ENCODE measurements around the gene P2RX3. TPM values are rescaled to one million over a fixed set of nuclear protein-coding genes. Genes with fewer than 3 reads are reported as not detected.

Gene P2RX3
- total RNA-seq, 1 donor from 2014 or later: 1.6 TPM

GRCh38 chr11:57363131-57364080 is 25.3 kb downstream of the P2RX3 start:
- Histone ChIP-seq H3K4me3 (ENCODE audit: low read length in 3 of 3) (no peak overlapping the region), H3K27ac (ENCODE audit: low read depth, low read length) (no peak overlapping the region), H3K9me3 (ENCODE audit: control insufficient read depth in 3 of 3, low read length in 3 of 3) (no peaks in the 10 kb centered on the region), H3K36me3 (ENCODE audit: control insufficient read depth in 3 of 3, insufficient read depth in 3 of 3, low read length in 3 of 3) (no peaks in the 10 kb centered on the region), H3K9ac (ENCODE audit: low read depth in 1 of 3, low read length in 3 of 3) (no peak overlapping the region), H3K27me3 (ENCODE audit: control insufficient read depth in 3 of 3, insufficient read depth in 3 of 3, low read length in 3 of 3) (peaks cover 0 to 3% (median 0%) of the 10 kb centered on the region in 3 donors), H3K4me1 (ENCODE audit: control insufficient read depth in 3 of 3, insufficient read depth in 3 of 3, low read length in 3 of 3) (peaks cover 13 to 21% (median 17%) of the 10 kb centered on the region in 3 donors)

- H3K9me3 ChIP-seq (ENCODE audit: control insufficient read depth in 3 of 3, low read length in 3 of 3): no peaks in the 10 kb centered on the region
- H3K27me3 ChIP-seq (ENCODE audit: control insufficient read depth in 3 of 3, insufficient read depth in 3 of 3, low read length in 3 of 3): peaks cover 0 to 3% (median 0%) of the 10 kb centered on the region in 3 donors
- H3K27ac ChIP-seq (ENCODE audit: low read depth, low read length): no peak overlapping the region
- peaks cover 3 to 4% (median 3%) of the 10 kb centered on the region in 3 donors for H3K4me1 ChIP-seq (ENCODE audit: control insufficient read depth in 3 of 3, insufficient read depth in 3 of 3, low read length in 3 of 3)
- H3K4me3 ChIP-seq (ENCODE audit: low read length in 3 of 3): no peak overlapping the region
- no peak overlapping the region for H3K9ac ChIP-seq (ENCODE audit: low read depth in 1 of 3, low read length in 3 of 3)
- no peaks in the 10 kb centered on the region for H3K36me3 ChIP-seq (ENCODE audit: control insufficient read depth in 3 of 3, insufficient read depth in 3 of 3, low read length in 3 of 3)
These were observed 26.9 kb downstream of the P2RX3 start for GRCh38 chr11:57364851-57365660.

- H3K27me3 ChIP-seq (ENCODE audit: control insufficient read depth in 3 of 3, insufficient read depth in 3 of 3, low read length in 3 of 3): peaks cover 0 to 3% (median 0%) of the 10 kb centered on the region in 3 donors
- H3K9ac ChIP-seq (ENCODE audit: low read depth in 1 of 3, low read length in 3 of 3): no peak overlapping the region
- H3K27ac ChIP-seq (ENCODE audit: low read depth, low read length): no peak overlapping the region
- H3K4me3 ChIP-seq (ENCODE audit: low read length in 3 of 3): no peak overlapping the region
- no peaks in the 10 kb centered on the region for H3K9me3 ChIP-seq (ENCODE audit: control insufficient read depth in 3 of 3, low read length in 3 of 3)
- H3K36me3 ChIP-seq (ENCODE audit: control insufficient read depth in 3 of 3, insufficient read depth in 3 of 3, low read length in 3 of 3): no peaks in the 10 kb centered on the region
- H3K4me1 ChIP-seq (ENCODE audit: control insufficient read depth in 3 of 3, insufficient read depth in 3 of 3, low read length in 3 of 3): peaks cover 0 to 3% (median 0%) of the 10 kb centered on the region in 3 donors
These were observed 30.1 kb downstream of the P2RX3 start for GRCh38 chr11:57368106-57368844.

GRCh38 chr11:57368845-57369232 is 30.7 kb downstream of the P2RX3 start:
- H3K9me3 ChIP-seq (ENCODE audit: control insufficient read depth in 3 of 3, low read length in 3 of 3): no peaks in the 10 kb centered on the region
- H3K27ac ChIP-seq (ENCODE audit: low read depth, low read length): no peak overlapping the region
- no peak overlapping the region for H3K9ac ChIP-seq (ENCODE audit: low read depth in 1 of 3, low read length in 3 of 3)
- H3K27me3 ChIP-seq (ENCODE audit: control insufficient read depth in 3 of 3, insufficient read depth in 3 of 3, low read length in 3 of 3): peaks cover 0 to 3% (median 0%) of the 10 kb centered on the region in 3 donors
- no peaks in the 10 kb centered on the region for H3K36me3 ChIP-seq (ENCODE audit: control insufficient read depth in 3 of 3, insufficient read depth in 3 of 3, low read length in 3 of 3)
- H3K4me1 ChIP-seq (ENCODE audit: control insufficient read depth in 3 of 3, insufficient read depth in 3 of 3, low read length in 3 of 3): peaks cover 0 to 3% (median 0%) of the 10 kb centered on the region in 3 donors
- H3K4me3 ChIP-seq (ENCODE audit: low read length in 3 of 3): no peak overlapping the region

GRCh38 chr11:57370251-57370650 is 32.1 kb downstream of the P2RX3 start:
- no peak overlapping the region for H3K9ac ChIP-seq (ENCODE audit: low read depth in 1 of 3, low read length in 3 of 3)
- peaks cover 0 to 3% (median 0%) of the 10 kb centered on the region in 3 donors for H3K27me3 ChIP-seq (ENCODE audit: control insufficient read depth in 3 of 3, insufficient read depth in 3 of 3, low read length in 3 of 3)
- no peak overlapping the region for H3K4me3 ChIP-seq (ENCODE audit: low read length in 3 of 3)
- H3K9me3 ChIP-seq (ENCODE audit: control insufficient read depth in 3 of 3, low read length in 3 of 3): no peaks in the 10 kb centered on the region
- no peak overlapping the region for H3K27ac ChIP-seq (ENCODE audit: low read depth, low read length)
- H3K4me1 ChIP-seq (ENCODE audit: control insufficient read depth in 3 of 3, insufficient read depth in 3 of 3, low read length in 3 of 3): peaks cover 0 to 3% (median 0%) of the 10 kb centered on the region in 3 donors
- no peaks in the 10 kb centered on the region for H3K36me3 ChIP-seq (ENCODE audit: control insufficient read depth in 3 of 3, insufficient read depth in 3 of 3, low read length in 3 of 3)

GRCh38 chr11:57370941-57371340 is 32.8 kb downstream of the P2RX3 start:
- no peaks in the 10 kb centered on the region for H3K9me3 ChIP-seq (ENCODE audit: control insufficient read depth in 3 of 3, low read length in 3 of 3)
- H3K27me3 ChIP-seq (ENCODE audit: control insufficient read depth in 3 of 3, insufficient read depth in 3 of 3, low read length in 3 of 3): peaks cover 0 to 3% (median 0%) of the 10 kb centered on the region in 3 donors
- no peak overlapping the region for H3K4me3 ChIP-seq (ENCODE audit: low read length in 3 of 3)
- H3K27ac ChIP-seq (ENCODE audit: low read depth, low read length): no peak overlapping the region
- H3K9ac ChIP-seq (ENCODE audit: low read depth in 1 of 3, low read length in 3 of 3): no peak overlapping the region
- H3K36me3 ChIP-seq (ENCODE audit: control insufficient read depth in 3 of 3, insufficient read depth in 3 of 3, low read length in 3 of 3): no peaks in the 10 kb centered on the region
- H3K4me1 ChIP-seq (ENCODE audit: control insufficient read depth in 3 of 3, insufficient read depth in 3 of 3, low read length in 3 of 3): peaks cover 0 to 3% (median 0%) of the 10 kb centered on the region in 3 donors

- Histone ChIP-seq H3K4me1 (ENCODE audit: control insufficient read depth in 3 of 3, insufficient read depth in 3 of 3, low read length in 3 of 3) (peaks cover 0 to 3% (median 0%) of the 10 kb centered on the region in 3 donors), H3K4me3 (ENCODE audit: low read length in 3 of 3) (no peak overlapping the region), H3K9me3 (ENCODE audit: control insufficient read depth in 3 of 3, low read length in 3 of 3) (no peaks in the 10 kb centered on the region), H3K36me3 (ENCODE audit: control insufficient read depth in 3 of 3, insufficient read depth in 3 of 3, low read length in 3 of 3) (no peaks in the 10 kb centered on the region), H3K27ac (ENCODE audit: low read depth, low read length) (no peak overlapping the region), H3K27me3 (ENCODE audit: control insufficient read depth in 3 of 3, insufficient read depth in 3 of 3, low read length in 3 of 3) (peaks cover 1 to 7% (median 4%) of the 10 kb centered on the region in 3 donors), H3K9ac (ENCODE audit: low read depth in 1 of 3, low read length in 3 of 3) (no peak overlapping the region)
These were observed 35.0 kb downstream of the P2RX3 start for GRCh38 chr11:57373146-57373545.

GRCh38 chr11:57374966-57375365 is 36.8 kb downstream of the P2RX3 start:
- no peak overlapping the region for H3K9ac ChIP-seq (ENCODE audit: low read depth in 1 of 3, low read length in 3 of 3)
- H3K27me3 ChIP-seq (ENCODE audit: control insufficient read depth in 3 of 3, insufficient read depth in 3 of 3, low read length in 3 of 3): peaks cover 0 to 11% (median 7%) of the 10 kb centered on the region in 3 donors
- H3K27ac ChIP-seq (ENCODE audit: low read depth, low read length): no peak overlapping the region
- H3K9me3 ChIP-seq (ENCODE audit: control insufficient read depth in 3 of 3, low read length in 3 of 3): no peaks in the 10 kb centered on the region
- H3K36me3 ChIP-seq (ENCODE audit: control insufficient read depth in 3 of 3, insufficient read depth in 3 of 3, low read length in 3 of 3): no peaks in the 10 kb centered on the region
- H3K4me3 ChIP-seq (ENCODE audit: low read length in 3 of 3): no peak overlapping the region
- no peaks in the 10 kb centered on the region for H3K4me1 ChIP-seq (ENCODE audit: control insufficient read depth in 3 of 3, insufficient read depth in 3 of 3, low read length in 3 of 3)

GRCh38 chr11:57375490-57375889 is 37.3 kb downstream of the P2RX3 start:
- Histone ChIP-seq H3K4me1 (ENCODE audit: control insufficient read depth in 3 of 3, insufficient read depth in 3 of 3, low read length in 3 of 3) (no peaks in the 10 kb centered on the region), H3K36me3 (ENCODE audit: control insufficient read depth in 3 of 3, insufficient read depth in 3 of 3, low read length in 3 of 3) (no peaks in the 10 kb centered on the region), H3K9ac (ENCODE audit: low read depth in 1 of 3, low read length in 3 of 3) (no peak overlapping the region), H3K4me3 (ENCODE audit: low read length in 3 of 3) (no peak overlapping the region), H3K27ac (ENCODE audit: low read depth, low read length) (no peak overlapping the region), H3K27me3 (ENCODE audit: control insufficient read depth in 3 of 3, insufficient read depth in 3 of 3, low read length in 3 of 3) (peaks cover 0 to 11% (median 7%) of the 10 kb centered on the region in 3 donors), H3K9me3 (ENCODE audit: control insufficient read depth in 3 of 3, low read length in 3 of 3) (no peaks in the 10 kb centered on the region)
